Fibroblast of villous mesenchyme (primary cell): Measurements from ENCODE around the gene ADAM12. TPM values are rescaled to one million over a fixed set of nuclear protein-coding genes. Genes with fewer than 3 reads are reported as not detected.

Experiments used
- DNase-seq: peaks from one replicate; pipeline ENCODE4 v3.0.0-alpha.2; 2010; ENCODE audit warnings: low read depth
- H3K4me3 ChIP-seq: 2 replicates; pipeline ENCODE4 v1.5.1; 2011; ENCODE audit warnings: low read depth, mild to moderate bottlenecking, low read length
- CTCF ChIP-seq: IDR thresholded peaks from 2 replicates; pipeline ENCODE4 v1.5.1; 2012; ENCODE audit warnings: low read depth, mild to moderate bottlenecking, low read length; ENCODE audit not compliant: insufficient read depth
- total RNA-seq: library from RNA; depleted of rRNA; stranded (reverse); fragments of >200 nt; gene quantifications from 2 replicates; pipeline ENCODE4 v1.2.3, GENCODE V29; 2012

The ADAM12 gene
- total RNA-seq, 1 donor: 22.5 TPM

- TF ChIP-seq CTCF: no peak
- no peak for DNase-seq
- H3K4me3 ChIP-seq: no peak overlapping the region
Measured at GRCh38 chr10:126324826-126325225, 63.5 kb downstream of the ADAM12 start.

GRCh38 chr10:126321440-126321839 is 66.8 kb downstream of the ADAM12 start:
- TF ChIP-seq CTCF: no peak
- no peak for DNase-seq
- no peak overlapping the region for H3K4me3 ChIP-seq

GRCh38 chr10:126317751-126318150 is 70.5 kb downstream of the ADAM12 start:
- no peak for DNase-seq
- H3K4me3 ChIP-seq: no peak overlapping the region

GRCh38 chr10:126315494-126316177 is 72.6 kb downstream of the ADAM12 start:
- TF ChIP-seq CTCF: no peak
- no peak overlapping the region for H3K4me3 ChIP-seq
- peak; percentile 90 for DNase-seq

More at GRCh38 chr10:126317751-126318150, 70.5 kb downstream of the ADAM12 start:
- TF ChIP-seq CTCF: no peak

- no peak for TF ChIP-seq CTCF
- no peak for DNase-seq
- no peak overlapping the region for H3K4me3 ChIP-seq
Measured at GRCh38 chr10:126314863-126315493, 73.3 kb downstream of the ADAM12 start.

- no peak overlapping the region for H3K4me3 ChIP-seq
- TF ChIP-seq CTCF: no peak
- DNase-seq: no peak
Measured at GRCh38 chr10:126312167-126312566, 76.1 kb downstream of the ADAM12 start.
